Measurements from ENCODE around the gene ANGPTL5.

Gene ANGPTL5

DNA sequence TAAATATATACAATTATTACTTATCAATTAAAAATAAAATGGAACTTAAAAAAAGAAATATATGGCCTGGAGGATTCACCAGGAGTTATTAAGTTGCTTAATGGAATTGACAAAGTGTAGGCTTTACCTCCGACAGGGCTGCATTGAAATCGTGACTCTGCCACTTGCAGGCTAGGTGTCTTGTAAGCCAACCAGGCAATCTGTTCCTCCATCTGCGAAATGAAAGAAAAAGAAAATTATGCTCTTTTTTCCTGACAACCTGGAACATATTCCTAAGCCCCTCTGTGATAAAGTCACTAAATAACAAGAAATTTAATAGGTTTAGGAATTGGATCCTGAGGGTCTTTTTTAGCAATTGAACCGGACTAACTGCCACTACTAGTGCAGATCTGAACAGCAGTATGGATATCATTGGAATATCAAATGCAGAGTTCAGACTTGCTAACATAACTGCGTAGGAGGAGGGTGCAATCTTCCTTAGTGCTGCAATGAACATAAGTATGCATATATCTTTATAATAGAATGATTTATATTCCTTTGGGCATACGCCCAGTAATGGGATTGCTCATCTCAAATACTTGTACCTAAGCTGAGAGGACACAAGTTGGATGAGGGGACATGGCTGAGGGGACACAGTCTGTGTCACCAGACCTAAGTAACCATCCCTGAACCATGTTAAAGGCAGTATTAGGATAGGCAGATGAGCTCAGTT, 44.0 kb downstream of the ANGPTL5 start:
- CTCF ChIA-PET, result interaction anchor here (1.0 kb wide), 1 partner anchor 11 kb away, joined by 4 read pairs; no protein-coding TSS in a partner anchor
- TF ChIP-seq, protein P1, sequence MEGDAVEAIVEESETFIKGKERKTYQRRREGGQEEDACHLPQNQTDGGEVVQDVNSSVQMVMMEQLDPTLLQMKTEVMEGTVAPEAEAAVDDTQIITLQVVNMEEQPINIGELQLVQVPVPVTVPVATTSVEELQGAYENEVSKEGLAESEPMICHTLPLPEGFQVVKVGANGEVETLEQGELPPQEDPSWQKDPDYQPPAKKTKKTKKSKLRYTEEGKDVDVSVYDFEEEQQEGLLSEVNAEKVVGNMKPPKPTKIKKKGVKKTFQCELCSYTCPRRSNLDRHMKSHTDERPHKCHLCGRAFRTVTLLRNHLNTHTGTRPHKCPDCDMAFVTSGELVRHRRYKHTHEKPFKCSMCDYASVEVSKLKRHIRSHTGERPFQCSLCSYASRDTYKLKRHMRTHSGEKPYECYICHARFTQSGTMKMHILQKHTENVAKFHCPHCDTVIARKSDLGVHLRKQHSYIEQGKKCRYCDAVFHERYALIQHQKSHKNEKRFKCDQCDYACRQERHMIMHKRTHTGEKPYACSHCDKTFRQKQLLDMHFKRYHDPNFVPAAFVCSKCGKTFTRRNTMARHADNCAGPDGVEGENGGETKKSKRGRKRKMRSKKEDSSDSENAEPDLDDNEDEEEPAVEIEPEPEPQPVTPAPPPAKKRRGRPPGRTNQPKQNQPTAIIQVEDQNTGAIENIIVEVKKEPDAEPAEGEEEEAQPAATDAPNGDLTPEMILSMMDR (IDR thresholded peaks at IDR 0.05; ENCODE audit: control extremely low read depth, extremely low read depth, low read depth, missing control alignments), result no peak
- POLR2A ChIA-PET, result no interaction called here
- no peak for DNase-seq (ENCODE audit: extremely low spot score)

DNA sequence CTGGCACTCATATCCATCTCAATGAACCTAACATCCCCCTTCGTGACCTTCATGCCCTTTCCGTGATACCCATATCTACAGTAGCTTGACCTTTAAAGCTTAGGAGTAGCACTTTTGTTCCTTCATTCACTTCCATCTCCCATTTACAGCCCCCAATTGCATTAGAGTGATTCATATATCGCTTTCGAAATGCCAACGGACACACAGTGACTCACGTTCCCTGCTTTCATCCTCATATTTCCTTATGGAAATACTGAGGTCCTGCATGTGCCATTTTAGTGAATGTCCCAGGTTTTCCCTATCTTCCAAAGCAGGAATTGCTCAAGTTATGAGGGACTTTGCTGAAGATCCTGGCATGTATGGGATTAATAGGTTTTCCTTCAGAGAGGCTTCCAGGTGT, 45.8 kb downstream of the ANGPTL5 start:
- ChIA-PET POLR2A (no interaction called here), CTCF (interaction anchor here (1.1 kb wide), 1 partner anchor 10 kb away, joined by 6 read pairs; no protein-coding TSS in a partner anchor)
- no peak for DNase-seq (ENCODE audit: extremely low spot score)
- TF ChIP-seq, protein P1 (IDR thresholded peaks at IDR 0.05; ENCODE audit: control extremely low read depth, extremely low read depth, low read depth, missing control alignments), result no peak

DNA sequence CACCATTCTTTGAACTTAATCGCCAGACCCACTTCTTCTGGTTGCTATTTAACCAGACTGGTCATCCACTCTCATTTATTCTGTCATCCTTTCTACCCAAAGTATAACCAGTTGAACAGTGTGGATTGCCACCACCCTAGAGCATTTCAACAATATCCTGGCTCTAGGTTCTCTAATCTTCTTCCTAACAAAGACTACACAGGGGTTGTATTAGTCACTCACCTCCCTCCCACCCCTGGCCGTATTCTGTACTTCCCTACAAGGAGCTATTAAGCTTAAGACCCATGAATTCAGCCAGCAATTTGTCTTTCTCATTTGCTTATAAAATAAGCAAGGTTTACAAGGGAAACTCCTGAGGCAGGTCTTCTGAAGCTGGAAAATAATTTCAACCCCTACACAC, 48.4 kb downstream of the ANGPTL5 start:
- ChIA-PET POLR2A (no interaction called here), CTCF (interaction anchor here (0.7 to 1.4 kb wide), 3 partner anchors 11 to 140 kb away, joined by 3 to 8 read pairs (median 5); no protein-coding TSS in a partner anchor)
- TF ChIP-seq, protein P1 (IDR thresholded peaks at IDR 0.05; ENCODE audit: control extremely low read depth, extremely low read depth, low read depth, missing control alignments), result no peak
- no peak for DNase-seq (ENCODE audit: extremely low spot score)

DNA sequence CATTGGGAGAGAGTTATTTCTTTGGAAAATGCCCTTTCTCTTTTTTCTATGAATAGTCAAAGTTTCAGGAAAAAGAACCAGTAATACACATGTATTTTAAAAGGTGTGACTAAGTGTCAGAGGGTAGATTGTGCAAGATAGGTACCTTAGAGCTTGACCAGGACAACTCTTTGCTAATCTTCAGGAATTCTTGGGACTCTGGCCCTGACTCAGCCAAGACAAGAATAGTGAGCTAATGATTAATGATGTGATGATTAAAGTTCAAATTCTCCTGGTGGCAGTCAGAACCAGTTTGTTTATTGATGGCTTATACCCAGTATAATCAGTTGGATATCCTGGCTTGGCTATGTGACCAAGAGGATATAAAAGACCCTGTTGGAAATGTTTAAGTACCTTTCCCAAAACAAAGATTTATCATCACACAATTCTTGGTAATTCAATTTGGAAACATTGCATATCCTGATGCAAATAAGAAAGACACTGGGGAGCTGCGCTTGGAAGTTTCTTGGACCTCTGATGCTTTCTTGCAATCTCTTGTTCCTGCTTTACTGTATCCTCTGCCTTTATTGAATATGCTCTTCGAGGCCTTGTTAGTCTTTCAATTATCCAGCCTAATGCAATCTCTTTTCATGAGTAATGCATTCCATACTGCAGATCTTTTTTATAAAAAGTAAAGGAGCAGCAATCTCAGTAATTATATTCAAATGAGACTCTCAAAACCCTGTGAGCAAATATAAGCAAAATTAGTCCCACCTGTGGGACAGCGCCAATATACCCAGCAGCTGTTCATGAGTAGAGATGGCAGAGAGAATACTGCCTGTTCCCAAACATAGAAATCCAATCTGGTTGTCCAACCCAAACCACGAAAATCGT, 49.5 kb downstream of the ANGPTL5 start:
- DNase-seq (ENCODE audit: extremely low spot score), result no peak
- ChIA-PET POLR2A (no interaction called here), CTCF (interaction anchor here (0.6 to 1.3 kb wide), 2 partner anchors 139 to 141 kb away, joined by 3 to 5 read pairs; no protein-coding TSS in a partner anchor)
- TF ChIP-seq, protein P1 (IDR thresholded peaks at IDR 0.05; ENCODE audit: control extremely low read depth, extremely low read depth, low read depth, missing control alignments), result no peak

DNA sequence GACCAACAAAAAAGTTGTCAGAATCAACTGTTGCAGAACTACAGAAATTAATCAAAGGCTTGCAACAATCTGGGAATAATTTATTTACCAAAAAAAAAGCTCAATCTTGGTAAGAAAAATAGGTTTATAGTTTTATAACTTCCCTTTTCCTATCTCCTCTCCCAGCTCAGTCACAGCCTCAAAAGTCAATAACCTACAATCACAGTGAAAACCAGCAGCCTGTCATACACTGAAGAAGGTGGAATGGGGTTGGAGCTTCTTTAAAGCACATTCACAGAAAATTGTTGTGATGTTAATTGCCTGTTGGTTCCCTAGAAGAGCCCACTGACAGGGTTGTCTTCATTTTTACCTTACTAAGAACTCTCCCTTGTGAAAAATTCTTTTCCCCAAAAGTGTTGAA, 52.2 kb downstream of the ANGPTL5 start:
- ChIA-PET CTCF (interaction anchor here (0.8 to 1.5 kb wide), 5 partner anchors 11 to 802 kb away, joined by 3 to 5 read pairs (median 4); no protein-coding TSS in a partner anchor), POLR2A (no interaction called here)
- TF ChIP-seq, protein P1 (IDR thresholded peaks at IDR 0.05; ENCODE audit: control extremely low read depth, extremely low read depth, low read depth, missing control alignments), result no peak
- no peak for DNase-seq (ENCODE audit: extremely low spot score)

DNA sequence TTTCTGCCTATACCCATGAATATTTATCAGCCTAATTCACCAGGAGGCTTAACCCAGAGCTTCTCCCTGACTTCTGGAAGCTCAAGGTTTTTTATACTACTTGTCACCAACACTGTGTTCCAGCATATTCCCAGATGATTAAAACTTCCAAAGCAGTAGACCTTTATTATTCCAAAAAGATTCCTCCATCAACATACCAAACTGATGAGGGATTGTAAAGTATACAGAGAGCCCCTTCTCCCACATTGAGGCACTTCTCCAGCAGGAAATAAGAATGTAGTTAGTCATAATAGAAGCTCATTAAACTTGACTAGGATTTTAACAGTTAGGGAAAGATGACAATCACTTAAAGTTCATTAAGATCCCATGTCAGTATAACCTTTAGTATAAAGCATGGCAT, 53.0 kb downstream of the ANGPTL5 start:
- POLR2A ChIA-PET, result no interaction called here
- no peak for DNase-seq (ENCODE audit: extremely low spot score)
- TF ChIP-seq, protein P1 (IDR thresholded peaks at IDR 0.05; ENCODE audit: control extremely low read depth, extremely low read depth, low read depth, missing control alignments), result no peak
- CTCF ChIA-PET, result interaction anchor here (1.1 to 1.5 kb wide), 4 partner anchors 12 to 145 kb away, joined by 3 to 5 read pairs (median 4); no protein-coding TSS in a partner anchor
